Fibroblast of skin of right biceps (primary cell): ENCODE results near the gene NDST3.
A peak's percentile ranks its signal among the peaks of the same experiment; 100 is the strongest.
"Not testable (repeated sequence)": the region's sequence is repeated elsewhere in the genome, so short reads cannot be mapped to it uniquely, and the experiment has no call there.

Experiments
- DNase-seq: peaks from one replicate; pipeline ENCODE4 v3.0.0-alpha.2; 2013

Gene NDST3

GRCh38 chr4:118276580-118276979 lies 242.3 kb downstream of the NDST3 start:
- DNase-seq = no peak

GRCh38 chr4:118277243-118277642 lies 243.0 kb downstream of the NDST3 start:
- DNase-seq = no peak

GRCh38 chr4:118278473-118279274 lies 244.4 kb downstream of the NDST3 start:
- DNase-seq = peak; percentile 92

GRCh38 chr4:118279328-118279727 lies 245.0 kb downstream of the NDST3 start:
- DNase-seq = no peak

GRCh38 chr4:118279920-118280432 lies 245.7 kb downstream of the NDST3 start:
- no peak for DNase-seq

- DNase-seq = peak; percentile 80
These were observed 246.4 kb downstream of the NDST3 start for GRCh38 chr4:118280501-118281218.

- DNase-seq = peak; percentile 66
These were observed 247.5 kb downstream of the NDST3 start for GRCh38 chr4:118281611-118282442.

GRCh38 chr4:118282692-118283091 lies 248.4 kb downstream of the NDST3 start:
- peak; percentile 61 for DNase-seq

GRCh38 chr4:118284169-118284568 lies 249.9 kb downstream of the NDST3 start:
- DNase-seq = peak; percentile 12

GRCh38 chr4:118285931-118286330 lies 251.6 kb downstream of the NDST3 start:
- no peak for DNase-seq

GRCh38 chr4:118286685-118287084 lies 252.4 kb downstream of the NDST3 start:
- DNase-seq = no peak

GRCh38 chr4:118287711-118288451 lies 253.6 kb downstream of the NDST3 start:
- peak; percentile 74 for DNase-seq

GRCh38 chr4:118289794-118290193 lies 255.5 kb downstream of the NDST3 start:
- DNase-seq = peak; percentile 97

- peak; percentile 63 for DNase-seq
These were observed 256.7 kb downstream of the NDST3 start for GRCh38 chr4:118290951-118291350.

GRCh38 chr4:118296729-118297128 lies 262.4 kb downstream of the NDST3 start:
- DNase-seq = no peak

GRCh38 chr4:118299619-118300018 lies 265.3 kb downstream of the NDST3 start:
- DNase-seq = not testable (repeated sequence)

GRCh38 chr4:118307643-118308042 lies 273.4 kb downstream of the NDST3 start:
- DNase-seq = no peak
